Neural progenitor cell (in vitro differentiated cells): ENCODE measurements around the gene NOVA1.

Experiments
- CTCF ChIP-seq: fragments of 200-600 bp; sonication (generic); IDR thresholded peaks from 2 replicates; pipeline ENCODE4 v1.5.1; 2017; ENCODE audit warnings: antibody characterized with exemption, mild to moderate bottlenecking
- EZH2 ChIP-seq: fragments of 200-600 bp; sonication (generic); IDR thresholded peaks from 2 replicates; pipeline ENCODE4 v1.6.1; 2017; ENCODE audit warnings: antibody characterized with exemption, mild to moderate bottlenecking, moderate library complexity
- EZH2phosphoT487 ChIP-seq: fragments of 200-600 bp; sonication (generic); IDR thresholded peaks from 2 replicates; pipeline ENCODE4 v1.6.1; 2017; ENCODE audit warnings: antibody characterized with exemption

GRCh38 chr14:26549571-26549970 is 48.3 kb downstream of the NOVA1 start:
- TF ChIP-seq CTCF (no peak), EZH2 (no peak), EZH2phosphoT487 (no peak)
